HG03196 (cell line): ENCODE data around the gene DTD2.
"Not testable (repeated sequence)": the region's sequence is repeated elsewhere in the genome, so short reads cannot be mapped to it uniquely, and the experiment has no call there.

Experiments
- ATAC-seq: cut with Tn5 transposase; IDR thresholded peaks from one replicate; pipeline ENCODE4 v1.9.1; 2021; ENCODE audit not compliant: unreplicated experiment

DTD2 gene

DNA sequence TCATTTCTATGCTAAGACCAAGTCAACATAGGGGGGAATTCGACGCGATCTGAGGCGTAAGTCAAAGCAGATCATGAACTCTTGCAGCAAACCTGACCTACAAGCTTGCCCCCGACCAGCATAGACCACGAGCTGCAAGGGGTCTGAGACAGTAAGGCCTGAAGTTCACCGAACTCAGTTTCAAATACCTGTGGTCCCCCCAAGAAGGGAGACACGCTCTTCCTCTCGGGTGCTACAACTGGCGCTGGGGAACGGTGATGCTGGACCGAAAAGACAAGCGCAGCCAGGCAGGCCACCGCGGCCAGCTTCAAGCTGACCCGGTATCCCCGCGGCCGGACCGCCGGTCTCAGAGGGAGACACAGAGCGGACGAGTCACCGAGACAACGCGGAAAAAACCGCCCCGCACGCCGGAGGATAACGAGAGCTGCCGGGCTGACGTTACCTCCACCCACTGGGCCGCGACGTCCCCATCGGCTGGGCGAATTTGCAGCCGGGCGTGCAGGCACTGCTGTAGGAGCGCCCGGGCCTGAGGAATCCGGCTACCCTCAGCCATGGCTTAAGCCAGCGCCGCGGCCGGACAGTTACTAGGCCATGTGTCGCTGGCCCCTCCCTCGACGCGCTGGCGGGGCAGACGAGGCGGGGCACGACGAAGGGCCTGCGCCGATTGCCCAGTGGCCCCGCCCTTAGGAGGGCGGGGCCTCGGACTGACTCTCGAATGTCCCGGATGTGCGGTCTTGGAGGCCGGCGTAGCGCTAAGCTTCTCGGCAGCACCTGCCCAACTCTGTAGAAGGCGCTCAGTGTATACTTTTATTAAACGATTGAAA, at the start of gene DTD2:
Gene DTD2 (minus strand): TSS at position 666 of the 824 bp plus-strand sequence. CDS start 113 bp downstream, at position 553.
- peak; percentile 99 for ATAC-seq

DNA sequence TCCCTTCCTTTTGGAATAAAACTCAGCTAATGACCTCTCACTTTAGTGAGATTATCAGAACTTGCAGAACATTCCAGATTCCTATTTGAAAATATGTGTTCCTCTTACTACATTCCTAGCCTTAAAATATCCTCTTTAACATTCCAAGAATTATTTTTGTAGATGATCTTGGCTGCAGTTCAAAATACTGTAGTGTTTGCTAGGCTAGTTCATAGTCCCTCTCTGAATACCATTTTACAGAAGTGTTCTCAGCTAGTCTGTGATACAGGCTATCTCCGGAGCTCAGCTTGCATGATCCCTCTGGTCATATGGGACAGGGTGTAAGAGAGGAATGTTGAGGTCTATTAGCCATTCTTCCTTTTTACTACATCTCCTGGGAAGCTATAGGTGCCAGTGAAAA, 48.1 kb upstream of the DTD2 start:
- no peak for ATAC-seq

DNA sequence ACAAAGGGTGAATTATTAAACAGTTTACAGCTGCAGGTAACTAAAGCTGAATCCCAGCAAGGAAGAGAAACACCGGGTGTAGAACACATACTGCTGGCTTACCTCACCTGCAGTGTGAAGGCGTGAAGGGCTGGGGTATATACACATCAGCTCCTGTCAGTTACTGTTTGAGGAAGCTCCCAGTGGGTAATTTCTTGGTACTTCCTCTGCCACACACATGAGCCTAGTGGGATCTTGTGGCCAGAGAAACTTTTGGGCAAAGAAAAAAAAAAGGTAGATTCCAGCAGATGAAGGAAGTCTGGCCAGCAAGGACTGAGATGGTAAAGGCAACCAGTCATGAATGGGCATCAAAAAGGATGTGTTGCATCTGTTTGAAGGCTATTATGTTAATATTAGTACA, 44.6 kb upstream of the DTD2 start:
- ATAC-seq, result no peak

DNA sequence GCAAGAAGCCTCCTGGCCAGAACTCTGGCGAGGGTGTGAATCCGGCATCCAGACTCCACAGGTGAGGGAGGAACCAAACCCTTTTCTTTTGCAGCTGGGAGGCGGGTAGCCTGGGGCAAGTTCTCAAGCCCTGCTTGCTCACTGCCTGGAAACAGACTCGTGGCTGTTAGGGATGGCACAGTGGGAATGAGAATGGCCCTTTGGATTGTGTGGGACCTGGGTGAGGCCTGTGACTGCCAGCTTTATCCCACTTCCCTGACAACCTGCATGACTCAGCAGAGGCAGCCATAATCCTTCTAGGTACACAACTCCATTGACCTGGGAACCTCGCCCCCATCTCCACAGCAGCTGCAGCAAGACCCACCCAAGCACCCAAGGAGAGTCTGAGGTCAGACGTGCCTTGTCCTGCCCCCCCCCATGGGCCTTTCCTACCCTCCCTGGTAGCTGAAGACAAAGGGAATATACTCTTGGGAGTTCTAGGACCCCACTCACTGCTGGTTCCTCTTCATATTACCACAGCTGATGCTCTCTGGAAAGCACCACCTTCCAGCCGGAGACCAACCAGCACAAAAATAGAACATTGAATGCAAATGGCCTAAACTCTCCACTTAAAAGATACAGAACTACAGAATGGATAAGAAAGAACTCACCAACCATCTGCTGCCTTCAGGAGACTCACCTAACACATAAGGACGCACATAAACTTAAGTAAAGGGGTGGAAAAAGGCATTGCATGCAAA, 35.6 kb upstream of the DTD2 start:
- ATAC-seq, result no peak

DNA sequence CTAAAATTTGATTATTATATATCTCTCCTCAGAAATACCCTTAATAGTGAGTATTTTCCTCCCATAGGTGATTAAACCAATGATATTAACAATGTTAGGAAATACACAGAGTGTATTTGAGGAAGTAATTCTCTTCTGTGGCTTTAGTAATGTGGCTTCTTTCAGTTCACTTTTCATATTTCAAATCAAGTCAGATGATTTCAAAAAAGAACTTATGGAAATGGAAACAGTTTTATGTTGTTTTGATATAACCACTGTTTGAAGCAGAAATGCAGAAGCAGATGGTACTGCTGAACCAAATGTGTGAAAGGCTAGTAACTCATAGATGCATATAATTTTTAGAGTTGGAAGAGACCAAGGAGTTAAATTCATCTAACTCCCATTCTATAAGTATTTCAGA, 32.4 kb upstream of the DTD2 start:
- no peak for ATAC-seq

DNA sequence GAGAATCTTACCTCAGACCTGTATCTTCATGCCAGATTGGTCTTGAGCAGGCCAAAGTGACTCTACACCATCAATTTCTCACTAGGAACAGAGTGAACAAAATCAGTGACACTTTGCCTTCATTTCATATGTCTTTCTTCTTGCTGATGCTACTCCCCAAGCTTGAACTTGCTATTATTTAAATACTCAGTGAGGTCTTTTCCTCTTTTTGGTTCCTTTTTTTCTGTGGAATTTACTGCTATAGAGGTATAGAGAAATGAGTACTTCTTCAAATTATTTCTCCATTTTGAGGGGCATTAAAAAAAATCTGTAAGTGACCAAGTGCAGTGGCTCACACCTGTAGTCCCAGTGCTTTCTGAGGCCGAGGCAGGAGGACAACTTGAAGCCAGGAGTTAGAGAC, 30.6 kb upstream of the DTD2 start, which contains the start of gene GPR33:
Gene GPR33 (minus strand): TSS at position 154 of the 400 bp plus-strand sequence. CDS start 4,074 bp downstream, outside the sequence.
- no peak for ATAC-seq

DNA sequence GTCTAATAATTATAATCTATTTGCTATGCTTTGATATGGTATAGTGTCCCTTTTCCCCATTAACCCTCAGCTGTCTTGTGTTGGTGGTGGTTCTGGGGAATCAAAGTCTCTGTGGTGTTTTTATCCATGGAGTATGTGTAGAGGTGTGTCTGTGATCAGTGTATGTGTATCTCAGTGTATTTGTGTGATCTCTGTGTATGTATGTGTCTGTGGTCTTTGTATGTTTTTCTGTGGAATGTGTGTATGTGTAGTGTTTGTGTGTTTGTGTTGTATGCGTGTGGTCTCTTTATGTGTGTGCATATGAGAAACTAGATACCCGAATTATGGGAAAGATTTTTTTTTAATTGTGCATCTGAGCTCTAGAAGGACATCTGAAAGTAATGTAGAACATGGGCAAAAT, 29.5 kb upstream of the DTD2 start:
- ATAC-seq, result no peak

DNA sequence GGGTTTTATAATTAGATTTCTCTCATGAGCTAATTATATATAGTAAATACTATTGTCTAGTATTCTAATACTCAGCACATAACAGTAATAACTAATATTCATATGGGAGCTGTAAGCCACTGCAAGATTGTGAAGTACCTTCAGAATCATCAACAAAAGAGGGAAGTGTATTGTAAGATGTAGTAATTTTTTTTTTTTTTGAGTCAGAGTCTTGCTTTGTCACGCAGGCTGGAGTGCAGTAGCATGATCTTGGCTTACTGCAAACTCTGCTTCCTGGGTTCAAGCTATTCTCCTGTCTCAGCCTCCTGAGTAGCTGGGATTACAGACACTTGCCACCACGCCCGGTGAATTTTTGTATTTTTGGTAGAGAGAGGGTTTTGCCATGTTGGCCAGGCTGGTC, 27.4 kb upstream of the DTD2 start:
- ATAC-seq, result no peak

DNA sequence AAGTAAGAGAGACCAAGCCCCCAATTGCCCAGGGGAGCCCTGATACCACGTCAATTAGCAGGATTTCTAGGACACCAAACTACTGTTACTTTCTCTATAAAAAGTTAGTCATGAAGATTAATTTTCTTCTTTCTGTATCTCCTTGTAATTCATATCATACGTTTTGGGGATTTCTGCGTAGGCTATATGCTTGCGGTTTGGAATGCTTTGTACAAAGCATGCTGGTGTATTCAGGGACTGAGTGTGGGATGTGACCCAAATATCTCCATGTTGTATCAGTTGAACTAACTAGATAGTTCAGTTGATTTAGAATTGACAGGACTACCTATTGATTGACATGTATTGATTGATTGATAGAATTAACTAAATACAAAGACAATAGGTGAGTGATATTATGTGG, 22.9 kb upstream of the DTD2 start:
- ATAC-seq, result no peak

DNA sequence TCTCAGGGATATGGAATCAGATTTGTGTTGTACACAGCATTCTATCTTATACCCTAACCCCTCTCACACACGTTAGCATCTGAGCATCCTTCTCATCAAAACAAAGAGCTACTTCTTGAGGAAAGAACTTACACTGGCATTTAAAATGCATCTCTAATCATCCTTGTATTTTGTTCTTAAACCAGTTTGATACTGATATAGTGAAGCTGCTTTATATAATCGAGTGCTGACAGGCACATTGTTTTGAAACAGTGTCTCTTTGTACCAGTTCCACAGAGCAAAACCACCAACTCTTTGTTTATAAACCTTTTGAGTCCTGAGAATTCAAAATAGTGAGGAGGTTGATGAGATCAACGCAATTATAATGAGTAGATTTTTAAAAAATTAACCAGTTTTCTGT, 21.7 kb upstream of the DTD2 start:
- no peak for ATAC-seq

DNA sequence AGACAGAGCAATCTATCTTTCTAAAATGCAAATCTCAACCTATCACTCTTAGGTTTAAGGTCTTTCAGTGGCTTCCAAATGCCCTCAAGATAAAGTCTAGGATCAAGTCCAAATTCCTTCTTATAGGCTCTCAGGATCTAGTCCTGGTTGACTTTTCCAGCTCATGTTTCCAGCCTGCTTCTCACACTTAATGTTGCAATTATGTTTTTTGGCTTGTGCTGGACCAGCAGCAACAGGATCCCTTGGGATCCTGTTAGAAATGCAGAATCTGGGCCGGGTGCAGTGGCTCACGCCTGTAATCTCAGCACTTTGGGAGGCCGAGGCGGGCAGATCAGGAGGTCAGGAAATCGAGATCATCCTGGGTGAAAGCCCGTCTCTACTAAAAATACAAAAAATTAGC, 19.9 kb upstream of the DTD2 start:
- ATAC-seq, result no peak

DNA sequence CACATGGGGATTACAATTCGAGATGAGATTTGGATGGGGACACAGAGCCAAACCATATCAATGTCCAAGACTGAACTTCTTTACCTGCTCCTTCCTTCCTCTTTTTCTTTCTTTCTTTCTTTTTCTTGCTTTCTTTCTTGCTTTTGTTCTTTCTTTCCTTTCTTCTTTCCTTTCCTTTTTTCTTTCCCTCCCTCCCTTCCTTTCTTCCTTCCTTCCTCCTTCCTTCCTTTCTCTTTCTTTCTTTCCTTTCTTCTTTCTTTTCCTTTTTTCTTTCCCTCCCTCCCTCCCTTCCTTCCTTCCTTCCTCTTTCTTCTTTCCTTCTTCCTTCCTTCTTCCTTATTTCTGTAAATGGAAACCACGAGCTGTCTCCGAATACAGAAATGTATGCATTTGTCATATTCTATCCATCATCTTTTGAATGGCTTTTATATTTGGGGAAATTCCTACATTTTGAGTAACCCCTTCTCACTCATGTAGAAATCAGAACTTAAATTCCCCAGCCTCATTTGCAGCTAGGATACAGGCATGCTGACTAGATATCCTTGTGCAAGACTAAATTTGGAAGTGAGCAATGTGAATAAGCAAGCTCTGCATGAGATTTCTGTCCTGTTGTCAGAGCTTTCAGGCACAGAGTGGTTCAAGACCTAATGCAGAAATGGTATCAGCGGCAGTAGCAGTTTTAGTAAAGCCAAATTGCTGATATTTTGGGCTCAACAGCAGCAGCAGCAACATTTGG, 19.0 kb upstream of the DTD2 start:
- no peak for ATAC-seq

DNA sequence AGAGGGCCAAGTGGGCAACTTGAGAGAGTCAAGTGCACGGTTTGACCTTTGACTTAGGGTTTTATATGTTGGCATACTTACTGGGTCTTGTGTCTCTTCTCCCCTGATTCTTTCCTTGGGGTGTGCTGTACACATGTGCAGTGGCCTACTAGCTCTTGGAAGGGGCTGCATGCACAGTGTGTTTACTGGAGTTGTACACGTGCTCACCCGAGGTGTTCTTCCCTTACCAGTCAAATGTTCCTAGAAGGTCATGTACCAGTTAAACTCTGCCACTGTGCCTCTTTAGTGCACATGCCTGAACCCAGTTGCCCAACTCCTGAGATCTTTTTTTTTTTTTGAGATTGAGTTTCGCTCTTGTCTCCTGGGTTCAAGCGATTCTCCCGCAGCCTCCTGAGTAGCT, 9.2 kb upstream of the DTD2 start:
- no peak for ATAC-seq

DNA sequence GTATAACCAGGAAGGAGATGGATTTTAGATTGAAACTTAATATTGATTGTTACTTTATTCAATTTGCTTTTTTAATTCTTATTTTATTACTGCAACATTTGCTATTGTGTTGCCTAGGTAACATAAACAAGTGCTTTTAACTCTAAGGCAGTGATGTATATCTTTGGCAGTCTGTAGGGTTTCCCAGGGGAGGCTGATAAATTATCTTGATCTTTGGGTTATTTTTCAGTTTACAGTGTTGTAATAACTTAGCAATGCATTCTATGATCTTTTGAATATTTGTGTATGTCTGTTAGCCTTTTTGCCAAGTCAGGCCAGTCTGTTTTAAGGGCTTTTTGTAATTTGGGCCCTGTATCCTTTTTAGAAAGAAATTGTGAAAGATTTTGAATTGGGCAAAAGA, 7.8 kb upstream of the DTD2 start:
- ATAC-seq, result no peak

DNA sequence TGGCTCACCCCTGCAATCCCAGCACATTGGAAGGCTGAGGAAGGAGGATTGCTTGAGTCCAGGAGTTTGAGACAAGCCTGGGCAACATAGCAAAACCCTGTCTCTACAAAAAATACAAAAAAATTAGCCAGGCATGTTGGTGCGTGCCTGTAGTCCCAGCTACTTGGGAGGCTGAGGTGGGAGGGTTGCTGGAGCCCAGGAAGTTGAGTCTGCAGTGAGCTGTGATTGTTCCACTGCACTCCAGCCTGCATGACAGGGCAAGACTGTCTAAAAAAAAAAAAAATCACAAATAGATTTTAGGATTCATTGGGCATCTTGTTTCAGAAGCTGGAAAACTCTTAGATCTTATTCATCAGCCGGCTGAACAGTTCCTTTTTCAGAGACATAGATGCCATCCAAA, 5.1 kb upstream of the DTD2 start:
- not testable (repeated sequence) for ATAC-seq

DNA sequence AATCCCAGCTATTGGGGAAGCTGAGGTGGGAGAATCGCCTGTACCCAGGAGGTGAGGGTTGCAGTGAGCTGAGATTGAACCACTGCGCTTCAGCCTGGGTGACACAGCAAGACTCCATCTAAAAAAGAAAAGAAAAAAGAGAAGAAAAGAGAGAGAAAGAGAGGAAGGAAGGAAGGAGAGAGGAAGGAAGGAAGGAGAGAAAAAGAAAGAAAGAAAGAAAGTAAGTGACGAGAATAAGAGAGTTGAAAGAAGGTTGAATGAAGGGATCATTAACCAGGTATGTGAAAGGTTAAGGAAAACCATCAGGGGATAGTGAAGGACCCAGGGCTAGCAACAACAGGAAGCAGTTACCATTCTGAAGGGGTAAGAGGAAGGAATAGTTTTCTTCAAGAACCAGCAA, 4.2 kb upstream of the DTD2 start:
- no peak for ATAC-seq

DNA sequence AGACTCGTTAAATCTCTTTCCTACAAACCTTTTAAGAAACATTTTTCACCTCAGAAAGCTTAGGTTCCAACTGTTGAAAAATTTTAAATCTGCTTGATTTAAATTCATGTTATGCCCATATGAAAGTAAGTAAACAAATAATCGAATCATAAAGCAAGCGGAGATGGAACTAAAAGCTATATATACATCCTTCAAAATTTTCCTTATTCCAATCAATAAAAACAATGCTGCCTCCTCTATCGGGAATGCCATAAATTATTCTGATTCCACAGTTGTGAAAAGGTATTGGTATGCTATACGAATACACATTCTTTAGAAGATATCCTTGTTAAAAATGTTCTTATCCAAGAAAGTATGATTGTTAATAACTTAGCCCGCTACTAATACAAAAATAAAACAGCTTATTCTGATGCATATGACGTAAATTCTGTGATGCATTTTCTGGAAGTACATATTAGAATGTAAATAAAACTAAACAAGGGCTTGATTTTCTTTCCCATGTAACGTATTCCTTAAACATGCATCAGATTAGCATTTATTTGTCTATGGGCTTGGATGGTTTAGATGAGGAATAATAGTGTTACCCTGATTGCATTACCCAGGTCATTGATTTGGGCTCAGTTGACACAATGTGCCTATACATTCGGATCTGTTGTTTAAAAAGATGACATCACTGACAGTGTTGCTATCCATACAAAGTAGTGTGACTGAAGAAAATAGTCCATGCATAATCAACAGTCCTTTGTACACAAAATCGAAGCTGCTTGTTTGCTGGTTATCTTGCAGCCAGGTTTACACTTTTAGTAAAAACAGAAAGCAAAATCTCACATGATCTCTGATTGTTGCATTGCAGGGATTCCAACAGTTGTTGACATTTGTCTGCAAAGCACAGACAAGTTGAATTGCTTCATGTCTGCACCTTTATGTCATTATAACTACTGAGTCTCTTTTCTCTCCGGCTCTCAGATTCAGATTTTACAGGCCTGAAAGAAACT, 656 bp upstream of the DTD2 start:
- no peak for ATAC-seq

DNA sequence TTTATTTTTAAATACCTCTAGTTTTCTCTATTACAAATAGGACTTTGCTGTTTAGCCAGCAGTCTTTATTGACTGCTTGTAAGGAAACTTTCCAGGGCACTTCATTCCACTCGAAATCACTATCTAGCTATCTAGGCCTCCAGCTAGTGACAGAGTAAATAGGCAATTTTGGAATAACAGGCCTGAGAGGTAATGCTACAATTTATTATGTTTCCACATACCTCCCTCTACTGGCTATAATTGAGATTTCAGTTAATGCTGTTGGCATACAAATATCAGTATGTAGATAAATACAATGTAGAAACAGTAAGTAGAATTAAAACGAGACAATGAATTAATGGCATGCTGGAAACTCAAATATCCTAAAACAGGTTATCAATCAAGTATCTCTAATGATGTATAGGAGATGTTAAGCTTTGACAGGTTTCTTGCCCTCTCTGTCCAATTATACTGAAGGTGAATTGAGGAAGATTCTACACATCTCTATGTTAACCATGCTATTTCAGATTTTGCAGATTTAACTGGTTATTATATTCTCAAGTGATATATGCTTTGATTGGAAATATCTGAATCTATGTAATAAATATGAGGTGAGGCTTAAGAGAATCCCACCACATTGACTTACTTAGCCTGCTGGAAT, 7.2 kb downstream of the DTD2 start:
- ATAC-seq, result no peak

DNA sequence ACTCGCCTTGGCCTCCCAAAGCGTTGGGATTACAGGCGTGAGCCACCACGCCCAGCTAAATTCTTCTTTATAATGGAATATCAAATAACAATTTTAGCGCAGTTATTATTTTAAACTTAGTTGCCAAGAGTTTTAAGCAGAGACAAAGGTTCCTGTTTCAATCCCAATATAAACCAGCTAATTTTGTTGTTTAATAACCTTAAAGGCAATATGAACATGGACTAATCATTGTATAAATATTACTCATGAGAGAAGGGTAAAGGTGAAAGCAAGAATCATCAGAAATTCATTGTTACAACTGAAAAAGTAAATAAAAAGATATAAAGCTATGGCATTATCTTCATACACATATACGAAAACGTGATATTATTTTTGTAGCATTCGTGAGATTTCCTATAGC, 8.2 kb downstream of the DTD2 start:
- no peak for ATAC-seq

DNA sequence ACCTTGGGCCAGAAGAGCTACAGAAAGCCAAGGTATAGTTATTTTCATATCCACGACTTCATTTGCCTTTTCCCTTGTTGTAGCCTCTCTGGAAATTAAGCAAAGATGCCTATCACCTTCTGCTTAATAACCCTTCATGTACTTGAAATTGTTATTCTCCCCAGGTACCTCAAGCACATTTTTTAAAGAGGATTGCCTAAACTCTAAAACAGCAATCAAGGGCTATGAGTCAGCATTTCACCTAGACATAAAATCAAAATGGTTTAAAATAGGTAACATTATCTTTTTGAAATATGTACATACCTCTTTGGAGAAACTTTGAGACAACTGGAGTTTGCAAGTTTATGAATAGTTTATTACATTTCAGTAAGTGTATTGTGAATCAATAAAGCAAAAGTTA, 11.6 kb downstream of the DTD2 start:
- no peak for ATAC-seq
